Stomach (tissue), 9 donors: ENCODE data around the gene DHX32. TPM values are rescaled to one million over a fixed set of nuclear protein-coding genes. Genes with fewer than 3 reads are reported as not detected.

Experiments
- DNase-seq, 2 donors: peaks; one replicate each; pipeline versions ENCODE4 v3.0.0 to v3.0.0-alpha.2; 2013 to 2019
- H3K27ac ChIP-seq, 5 donors: fragments of 200-600 bp in 4 of 5; sonication (generic) in 4 of 5; one replicate each; pipeline ENCODE4 v1.5.1; 2013 to 2019; ENCODE audit warnings: mild to moderate bottlenecking in 1 of 5, moderate library complexity in 1 of 5
- H3K27me3 ChIP-seq, 3 donors: fragments of 200-600 bp; sonication (generic); one replicate each; pipeline ENCODE4 v1.5.1; 2017 to 2019; ENCODE audit warnings: mixed run types in 1 of 3
- H3K36me3 ChIP-seq, 4 donors: fragments of 200-600 bp; sonication (generic); 1 replicate in 3 of 4; 2 replicates in 1 of 4; pipeline ENCODE4 v1.5.1; 2016 to 2019
- H3K4me1 ChIP-seq, 4 donors: fragments of 200-600 bp; sonication (generic); one replicate each; pipeline ENCODE4 v1.5.1; 2016 to 2019
- H3K4me3 ChIP-seq, 4 donors: fragments of 200-600 bp; sonication (generic) in 3 of 4; one replicate each; pipeline ENCODE4 v1.5.1; 2016 to 2019; ENCODE audit warnings: mild to moderate bottlenecking in 1 of 4
- H3K9me3 ChIP-seq, 4 donors: fragments of 200-600 bp; sonication (generic); one replicate each; pipeline ENCODE4 v1.5.1; 2016 to 2019
- EP300 ChIP-seq: sonication (generic); formaldehyde crosslinking; IDR thresholded peaks from one replicate; pipeline ENCODE4 v1.6.1; 2017; ENCODE audit warnings: antibody characterized with exemption
- POLR2A ChIP-seq, 4 donors: fragments of 450-650 bp; IDR thresholded peaks; one replicate each; pipeline ENCODE4 v1.6.1; 2016; ENCODE audit warnings: antibody characterized with exemption in 4 of 4, control low read depth in 2 of 4, mild to moderate bottlenecking in 1 of 4, moderate library complexity in 1 of 4
- POLR2AphosphoS5 ChIP-seq, 3 donors: sonication (generic); formaldehyde crosslinking; IDR thresholded peaks; one replicate each; pipeline ENCODE4 v1.6.1; 2016; ENCODE audit warnings: antibody characterized with exemption in 3 of 3
- WGBS, 5 donors: extraction: QIAGEN DNeasy Blood & Tissue Kit in 3 of 5; methylation state at CpG; one replicate each; pipeline versions ENCODE4 v1.1.5 to v1.1.7; 2013 to 2018; 5-methylcytosine and 5-hydroxymethylcytosine counted together
- intact Hi-C: fragments of 100-400 bp; cut with DNase I; formaldehyde crosslinking; loops from one replicate; pipeline ENCODE4 v1.15.1; 2023; ENCODE audit warnings: low total_unique reads
- polyA plus RNA-seq, 3 donors: library from polyadenylated mRNA; stranded (reverse); fragments of 200-250 nt; gene quantifications; one replicate each; pipeline ENCODE4 v1.2.3, GENCODE V29; 2013
- total RNA-seq, 5 donors: library from RNA; depleted of rRNA; stranded (reverse); fragments of >200 nt; gene quantifications; one replicate each; pipeline versions ENCODE4 v1.1.0 to v1.2.3, GENCODE V29; 2014 to 2016
- TF ChIP-seq, protein P1 (sequence below), 7 experiments: fragments of 450-650 bp in 4 of 7; fragments of 200-600 bp in 3 of 7; sonication (generic) in 3 of 7; IDR thresholded peaks; one replicate each; pipeline ENCODE4 v1.5.1; 2016 to 2019; ENCODE audit warnings: antibody characterized with exemption in 7 of 7, control low read depth in 2 of 7, mild to moderate bottlenecking in 1 of 7
- donor health status: healthy with polysubstance abuse.
- donor health status: Bipolar disorder and iron deficiency.
- donor health status: healthy.

Gene DHX32
- total and polyA plus RNA-seq, 8 donors, result 23.7 to 70.1 (median 33.6) TPM

DNA sequence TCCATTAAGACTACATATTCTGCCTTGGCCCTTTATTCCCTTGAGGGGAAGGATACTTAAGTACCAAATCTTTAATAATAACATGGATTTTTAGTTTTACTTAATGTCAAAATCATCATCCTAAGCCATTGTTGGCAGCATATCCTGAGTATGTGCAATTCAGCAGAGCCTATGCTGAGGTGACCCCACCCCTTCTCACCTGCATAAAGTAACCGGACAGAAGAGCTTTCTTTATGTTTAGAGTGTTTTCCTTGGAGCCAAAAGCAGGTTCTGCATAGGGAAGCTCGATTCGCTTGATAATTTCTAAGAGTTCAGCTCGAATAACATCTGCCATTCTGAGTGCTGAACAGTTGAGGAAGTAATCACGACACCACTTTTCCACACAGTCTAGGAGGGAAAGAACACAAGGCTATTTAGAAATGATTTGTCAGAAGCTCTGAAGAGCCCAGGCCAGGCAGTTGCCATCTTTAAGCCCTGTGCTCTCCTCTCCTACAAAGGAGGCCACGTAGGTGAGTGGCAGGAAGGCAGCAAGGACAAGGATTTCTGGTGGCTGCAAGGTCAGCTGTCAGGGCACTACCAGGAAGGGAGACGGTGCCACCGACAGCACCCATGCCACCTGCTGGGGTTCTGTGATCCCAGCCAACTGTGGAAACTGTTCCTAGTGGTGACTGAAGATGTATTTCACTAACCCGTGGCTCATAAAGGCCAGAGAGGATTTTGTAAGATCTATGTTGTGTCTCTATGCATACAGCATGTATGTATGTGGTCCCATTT is 42.1 kb downstream of the DHX32 start:
- Histone ChIP-seq H3K4me1 (peaks cover 0 to 12% (median 1%) of the 10 kb centered on the region in 4 donors), H3K27ac (peak overlapping the region in 1 of 5 donors; percentile 14), H3K27me3 (no peaks in the 10 kb centered on the region), H3K9me3 (no peaks in the 10 kb centered on the region), H3K36me3 (peaks cover 71 to 100% (median 91%) of the 10 kb centered on the region in 4 donors), H3K4me3 (no peak overlapping the region)
- no peak for TF ChIP-seq POLR2A (IDR thresholded peaks at IDR 0.05)
- no peak for TF ChIP-seq POLR2AphosphoS5 (IDR thresholded peaks at IDR 0.05)
- TF ChIP-seq, protein P1, sequence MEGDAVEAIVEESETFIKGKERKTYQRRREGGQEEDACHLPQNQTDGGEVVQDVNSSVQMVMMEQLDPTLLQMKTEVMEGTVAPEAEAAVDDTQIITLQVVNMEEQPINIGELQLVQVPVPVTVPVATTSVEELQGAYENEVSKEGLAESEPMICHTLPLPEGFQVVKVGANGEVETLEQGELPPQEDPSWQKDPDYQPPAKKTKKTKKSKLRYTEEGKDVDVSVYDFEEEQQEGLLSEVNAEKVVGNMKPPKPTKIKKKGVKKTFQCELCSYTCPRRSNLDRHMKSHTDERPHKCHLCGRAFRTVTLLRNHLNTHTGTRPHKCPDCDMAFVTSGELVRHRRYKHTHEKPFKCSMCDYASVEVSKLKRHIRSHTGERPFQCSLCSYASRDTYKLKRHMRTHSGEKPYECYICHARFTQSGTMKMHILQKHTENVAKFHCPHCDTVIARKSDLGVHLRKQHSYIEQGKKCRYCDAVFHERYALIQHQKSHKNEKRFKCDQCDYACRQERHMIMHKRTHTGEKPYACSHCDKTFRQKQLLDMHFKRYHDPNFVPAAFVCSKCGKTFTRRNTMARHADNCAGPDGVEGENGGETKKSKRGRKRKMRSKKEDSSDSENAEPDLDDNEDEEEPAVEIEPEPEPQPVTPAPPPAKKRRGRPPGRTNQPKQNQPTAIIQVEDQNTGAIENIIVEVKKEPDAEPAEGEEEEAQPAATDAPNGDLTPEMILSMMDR (IDR thresholded peaks at IDR 0.05), result no peak
- no peak for TF ChIP-seq EP300
- intact Hi-C loops, result no loop called here
- no peak for DNase-seq
- WGBS, 5 donors, result 72 to 89% (median 81%) methylated on average over 8 to 9 of the region's 9 CpGs

DNA sequence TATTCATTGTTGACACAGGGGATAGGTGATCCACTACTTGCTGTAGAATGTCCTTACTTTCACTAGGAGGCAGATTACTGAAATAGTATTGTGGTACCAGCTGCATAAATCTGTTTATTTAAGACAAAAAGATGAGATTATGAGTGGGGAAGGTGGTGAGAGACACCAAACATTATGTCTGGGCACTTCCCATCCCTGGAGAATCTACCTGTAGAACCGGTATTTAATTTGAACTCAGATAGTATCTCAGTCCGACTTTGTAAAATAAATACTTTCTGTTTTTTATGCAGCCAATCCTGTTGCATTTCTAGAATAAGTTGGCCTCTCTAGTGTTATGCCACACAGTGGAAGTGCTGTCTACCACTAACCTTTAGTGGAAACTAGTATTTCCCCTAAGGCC is 44.3 kb downstream of the DHX32 start:
- peaks cover 78 to 100% (median 100%) of the 10 kb centered on the region in 4 donors for H3K36me3 ChIP-seq
- WGBS, 5 donors, result 25 to 66% (median 52%) methylated on average over 2 of the region's 2 CpGs

DNA sequence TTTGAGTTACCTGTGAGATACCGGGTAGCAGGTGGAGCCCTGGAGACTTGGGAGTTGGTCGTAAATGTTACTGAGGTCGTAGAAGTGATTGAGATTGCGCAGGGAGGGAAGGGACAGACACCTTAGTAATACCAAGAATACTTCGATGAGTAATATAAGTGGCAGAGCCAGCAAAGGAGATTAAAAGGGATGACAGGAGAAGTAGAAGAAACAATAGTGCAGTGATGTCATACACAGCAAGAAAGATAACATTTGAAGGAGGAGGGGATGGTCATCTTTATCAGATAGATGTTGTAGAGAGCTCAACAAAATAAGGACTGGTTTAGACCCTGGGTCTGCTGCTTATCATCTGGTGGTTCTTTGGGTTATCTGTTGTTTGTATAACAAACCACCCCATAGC is 52.8 kb downstream of the DHX32 start:
- H3K27ac ChIP-seq, result no peak overlapping the region
- H3K9me3 ChIP-seq, result no peaks in the 10 kb centered on the region
- peaks cover 47 to 69% (median 68%) of the 10 kb centered on the region in 4 donors for H3K36me3 ChIP-seq
- no peak overlapping the region for H3K4me3 ChIP-seq
- H3K27me3 ChIP-seq, result no peaks in the 10 kb centered on the region
- TF ChIP-seq EP300 (no peak), POLR2AphosphoS5 (IDR thresholded peaks at IDR 0.05) (no peak), POLR2A (IDR thresholded peaks at IDR 0.05) (no peak)
- TF ChIP-seq, protein P1 (IDR thresholded peaks at IDR 0.05), result no peak
- peaks cover 19 to 36% (median 28%) of the 10 kb centered on the region in 4 donors for H3K4me1 ChIP-seq
- no peak for DNase-seq
- intact Hi-C loops, result no loop called here
- 79 to 95% (median 90%) methylated on average over 5 of the region's 5 CpGs for WGBS, 5 donors

More for the DNA sequence above, 44.3 kb downstream of the DHX32 start:
- intact Hi-C loops, result no loop called here
- Histone ChIP-seq H3K9me3 (no peaks in the 10 kb centered on the region), H3K27ac (no peak overlapping the region), H3K4me1 (peaks cover 0 to 9% (median 0%) of the 10 kb centered on the region in 4 donors), H3K4me3 (no peak overlapping the region), H3K27me3 (no peaks in the 10 kb centered on the region)
- DNase-seq, result no peak
- TF ChIP-seq EP300 (no peak), POLR2A (IDR thresholded peaks at IDR 0.05) (no peak), POLR2AphosphoS5 (IDR thresholded peaks at IDR 0.05) (no peak)
- TF ChIP-seq, protein P1 (IDR thresholded peaks at IDR 0.05), result no peak

DNA sequence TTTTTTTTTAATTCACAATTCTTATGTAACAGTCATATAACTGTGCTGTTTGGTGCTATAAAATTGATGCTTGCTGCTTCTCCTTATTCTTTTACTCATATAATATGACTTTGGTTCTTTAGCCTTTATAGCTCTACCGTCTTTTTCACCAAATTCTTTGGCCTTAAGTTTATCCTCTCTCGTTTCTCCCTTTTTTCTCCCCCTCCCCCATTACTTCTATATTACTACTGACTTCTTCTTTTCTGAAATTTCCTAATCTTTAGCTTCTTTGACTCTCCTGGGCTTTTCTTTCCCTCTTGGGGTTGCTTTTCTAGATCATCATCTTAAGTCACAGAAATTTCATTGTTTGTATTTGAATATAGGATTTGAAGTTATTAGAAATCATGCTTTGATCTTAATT is 54.0 kb downstream of the DHX32 start:
- Histone ChIP-seq H3K4me1 (peaks cover 25 to 41% (median 32%) of the 10 kb centered on the region in 4 donors), H3K4me3 (no peak overlapping the region), H3K27me3 (no peaks in the 10 kb centered on the region), H3K27ac (no peak overlapping the region), H3K9me3 (no peaks in the 10 kb centered on the region), H3K36me3 (peaks cover 38 to 57% (median 56%) of the 10 kb centered on the region in 4 donors)
- 84 to 94% (median 89%) methylated on average over 2 of the region's 2 CpGs for WGBS, 5 donors
- TF ChIP-seq EP300 (no peak), POLR2A (IDR thresholded peaks at IDR 0.05) (no peak), POLR2AphosphoS5 (IDR thresholded peaks at IDR 0.05) (no peak)
- TF ChIP-seq, protein P1 (IDR thresholded peaks at IDR 0.05), result no peak
- DNase-seq, result no peak
- intact Hi-C loops, result no loop called here
